NCI-H2227 treated with DMSO at 0.1 percent for 48 hours (cell line): ENCODE data around the gene PAK2.
"Not testable (repeated sequence)": the region's sequence is repeated elsewhere in the genome, so short reads cannot be mapped to it uniquely, and the experiment has no call there.

Experiments used
- DNase-seq: peaks from one replicate; lab custom pipeline; 2025; lab: John Stamatoyannopoulos, UW

Gene PAK2

DNA sequence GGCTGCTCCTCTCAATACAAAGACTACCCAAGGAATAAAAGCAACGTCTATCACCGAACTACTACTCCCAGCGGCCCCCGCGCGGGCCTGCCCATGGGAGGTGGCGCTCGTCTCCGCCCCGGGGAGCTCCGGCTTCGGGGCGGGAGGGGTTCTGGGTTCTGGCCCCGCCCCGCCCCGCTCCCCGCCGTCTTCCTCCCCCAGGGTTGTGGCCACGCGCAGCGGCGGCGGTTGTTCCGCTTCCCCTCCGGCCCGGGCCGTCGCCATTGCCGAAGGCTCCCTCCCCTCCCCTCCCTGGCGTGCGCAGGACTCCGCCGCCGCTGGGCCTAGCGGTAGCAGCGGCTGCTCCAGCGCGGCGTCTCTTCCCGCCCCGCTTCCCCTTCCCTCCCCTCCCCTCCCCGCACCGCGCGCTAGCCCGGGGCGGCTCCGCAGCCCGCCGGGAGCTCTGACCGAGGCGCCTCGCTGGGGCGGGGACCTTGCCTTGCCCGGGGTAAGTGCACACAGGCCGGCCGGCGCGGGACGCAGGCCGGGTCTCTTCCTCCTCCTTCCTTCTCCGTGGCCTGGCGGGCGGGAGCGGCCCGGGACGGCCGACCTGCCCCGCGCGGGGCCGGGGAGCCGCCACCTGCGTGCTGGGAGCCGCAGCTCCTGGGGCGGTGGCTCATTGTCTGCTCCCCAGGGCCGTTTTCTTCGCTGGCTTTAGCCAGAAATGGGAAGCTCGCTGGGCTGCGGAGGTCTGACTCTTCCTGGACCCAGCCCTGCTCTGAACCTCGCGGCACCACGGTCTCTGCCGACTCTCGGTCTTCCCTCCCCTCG is at the start of gene PAK2:
TSS of gene PAK2 (plus strand) at position 187 of the 810 bp plus-strand sequence. CDS start 42,790 bp downstream, outside the sequence.
- DNase-seq: peak; percentile 94

GRCh38 chr3:196689941-196690660 is 49.6 kb upstream of the PAK2 start:
- DNase-seq: no peak

DNA sequence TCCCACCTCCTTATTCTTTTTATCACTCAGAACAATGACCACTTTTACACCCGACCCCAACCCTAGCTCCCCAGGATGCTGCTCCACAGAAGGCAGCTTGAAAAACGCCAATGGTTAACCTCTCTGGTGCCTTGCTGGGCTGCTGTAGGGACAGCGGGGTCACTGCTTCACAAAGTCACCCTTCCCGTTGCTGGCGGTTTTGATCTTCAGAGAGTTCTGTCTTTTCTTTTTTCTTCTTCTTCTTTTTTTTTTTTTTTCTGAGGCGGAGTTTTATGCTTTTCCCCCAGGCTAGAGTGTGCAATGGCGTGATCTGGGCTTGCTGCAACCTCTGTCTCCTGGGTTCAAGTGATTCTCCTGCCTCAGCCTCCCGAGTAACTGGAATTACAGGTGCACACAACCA is 48.3 kb upstream of the PAK2 start:
- no peak for DNase-seq

GRCh38 chr3:196694202-196694638 is 45.4 kb upstream of the PAK2 start:
- DNase-seq: no peak

GRCh38 chr3:196694941-196695848 is 44.5 kb upstream of the PAK2 start:
- DNase-seq: no peak

- no peak for DNase-seq
These were observed 43.8 kb upstream of the PAK2 start for GRCh38 chr3:196695849-196696226.

- DNase-seq: no peak
These were observed 42.4 kb upstream of the PAK2 start for GRCh38 chr3:196697270-196697669.

DNA sequence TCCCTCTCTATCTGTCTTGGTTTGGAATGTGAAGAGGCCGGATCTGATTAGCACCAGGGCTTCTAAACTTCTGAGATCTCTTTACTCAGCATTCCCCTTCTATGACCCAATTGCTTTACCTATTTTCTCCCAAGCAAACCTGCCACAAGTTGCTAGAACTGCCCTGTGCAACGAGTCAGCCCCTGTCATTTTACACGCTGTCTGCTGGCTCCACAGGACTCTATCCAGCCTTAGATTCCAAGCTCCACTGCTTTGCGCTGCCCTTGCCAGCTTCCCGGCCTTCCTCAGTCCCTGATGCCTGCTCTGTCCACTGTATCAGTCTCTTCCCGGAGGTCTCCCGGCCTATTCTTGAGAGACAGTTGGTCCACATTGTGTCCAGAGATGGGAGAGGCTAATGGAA is 39.9 kb upstream of the PAK2 start:
- no peak for DNase-seq

DNA sequence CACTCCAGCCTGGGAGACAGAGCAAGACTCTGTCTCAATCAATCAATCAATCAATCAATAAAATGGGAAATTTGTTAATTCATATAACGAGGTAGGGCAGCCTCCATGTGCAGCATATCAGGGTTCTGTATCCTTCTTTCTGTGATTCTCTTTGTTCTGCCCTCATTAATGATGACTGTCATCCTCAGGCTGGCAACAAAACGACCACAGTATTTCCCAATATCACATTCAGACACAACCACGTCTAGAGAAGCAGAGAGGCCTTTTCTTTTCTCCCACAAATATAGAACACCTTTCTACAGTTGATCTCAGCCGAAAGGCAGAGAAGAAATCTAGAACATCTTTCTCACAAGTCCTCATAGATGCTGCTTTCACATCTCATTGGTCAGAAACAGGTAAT is 38.9 kb upstream of the PAK2 start:
- no peak for DNase-seq

- no peak for DNase-seq
These were observed 33.3 kb upstream of the PAK2 start for GRCh38 chr3:196706327-196706726.

DNA sequence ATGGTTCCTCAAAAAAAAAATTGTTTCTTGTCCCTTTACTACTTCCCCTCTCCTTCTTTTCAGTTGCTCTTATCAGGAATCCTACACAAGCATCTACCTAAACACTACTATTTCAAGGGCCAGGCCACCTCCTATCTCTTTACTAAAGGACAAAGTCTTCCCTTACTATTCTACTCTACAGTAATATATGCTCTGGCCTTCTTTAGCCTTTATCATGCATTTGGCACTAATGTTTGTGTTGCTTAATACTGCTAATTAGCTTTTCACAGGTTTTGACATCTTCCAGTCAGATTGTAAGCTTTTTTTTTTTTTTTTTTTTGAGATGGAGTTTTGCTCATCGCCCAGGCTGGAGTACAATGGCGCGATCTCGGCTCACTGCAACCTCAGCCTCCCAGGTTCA is 32.9 kb upstream of the PAK2 start:
- DNase-seq: no peak

GRCh38 chr3:196707566-196707965 is 32.1 kb upstream of the PAK2 start:
- no peak for DNase-seq

GRCh38 chr3:196708467-196708866 is 31.2 kb upstream of the PAK2 start:
- no peak for DNase-seq

GRCh38 chr3:196711838-196712513 is 27.7 kb upstream of the PAK2 start, which contains the start of the genes CEP19 and PIGX:
TSS of gene CEP19 (minus strand) at chr3:196712250. CDS start at chr3:196708657, 3,593 bp downstream.
TSS of gene PIGX (plus strand) at chr3:196712377.
- peak; percentile 86 for DNase-seq

GRCh38 chr3:196712514-196713413 is 26.9 kb upstream of the PAK2 start:
- DNase-seq: peak; percentile 67

GRCh38 chr3:196717162-196717561 is 22.5 kb upstream of the PAK2 start:
- DNase-seq: not testable (repeated sequence)

- no peak for DNase-seq
These were observed 18.6 kb upstream of the PAK2 start for GRCh38 chr3:196721097-196721496.

- DNase-seq: no peak
These were observed 12.6 kb upstream of the PAK2 start for GRCh38 chr3:196726788-196727675.

DNA sequence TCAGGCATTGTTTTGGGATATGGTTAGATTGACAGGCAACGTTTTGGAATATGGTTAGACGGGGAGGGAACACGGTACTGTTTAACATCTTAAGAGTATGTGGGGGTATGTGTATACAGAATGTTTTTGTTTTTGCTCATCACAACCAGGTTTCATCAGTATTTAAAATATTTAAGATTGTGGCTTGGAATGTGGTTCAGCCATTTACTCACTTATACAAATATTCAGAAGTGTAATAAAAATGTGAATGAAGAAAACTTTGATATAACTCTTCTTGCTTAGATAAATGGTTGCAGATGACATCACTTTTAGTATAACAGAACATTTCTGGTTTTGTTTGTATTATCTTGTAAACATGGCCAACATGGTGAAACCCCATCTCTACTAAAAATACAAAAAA is 3.9 kb upstream of the PAK2 start:
- DNase-seq: no peak
